IPS-NIHi7 (cell line): ENCODE data around the gene CFAP77.

Experiments used
- DNase-seq: peaks from one replicate; pipeline ENCODE4 v3.0.0; 2012; ENCODE audit warnings: mixed read lengths; ENCODE audit errors: extremely low spot score

The CFAP77 gene

GRCh38 chr9:132451276-132451675 is 41.3 kb downstream of the CFAP77 start:
- no peak for DNase-seq

- no peak for DNase-seq
Measured at GRCh38 chr9:132456241-132456640, 46.2 kb downstream of the CFAP77 start.

- DNase-seq: no peak
Measured at GRCh38 chr9:132457504-132458236, 47.7 kb downstream of the CFAP77 start.

GRCh38 chr9:132458432-132458831 is 48.4 kb downstream of the CFAP77 start:
- DNase-seq: no peak

- DNase-seq: no peak
Measured at GRCh38 chr9:132459661-132460060, 49.6 kb downstream of the CFAP77 start.

- DNase-seq: no peak
Measured at GRCh38 chr9:132460240-132460639, 50.2 kb downstream of the CFAP77 start.

- DNase-seq: no peak
Measured at GRCh38 chr9:132461281-132461896, 51.4 kb downstream of the CFAP77 start.

- DNase-seq: no peak
Measured at GRCh38 chr9:132461971-132462370, 52.0 kb downstream of the CFAP77 start.

GRCh38 chr9:132464547-132464946 is 54.5 kb downstream of the CFAP77 start:
- DNase-seq: no peak

GRCh38 chr9:132465131-132465635 is 55.2 kb downstream of the CFAP77 start:
- no peak for DNase-seq

GRCh38 chr9:132472199-132472598 is 62.2 kb downstream of the CFAP77 start:
- no peak for DNase-seq

- no peak for DNase-seq
Measured at GRCh38 chr9:132472599-132472998, 62.6 kb downstream of the CFAP77 start.

GRCh38 chr9:132474253-132474652 is 64.2 kb downstream of the CFAP77 start:
- DNase-seq: no peak

- no peak for DNase-seq
Measured at GRCh38 chr9:132478353-132479050, 68.5 kb downstream of the CFAP77 start.

GRCh38 chr9:132479733-132480132 is 69.7 kb downstream of the CFAP77 start:
- no peak for DNase-seq

- DNase-seq: no peak
Measured at GRCh38 chr9:132481053-132481849, 71.2 kb downstream of the CFAP77 start.

GRCh38 chr9:132482196-132482813 is 72.3 kb downstream of the CFAP77 start:
- DNase-seq: no peak

GRCh38 chr9:132485393-132485792 is 75.4 kb downstream of the CFAP77 start:
- DNase-seq: no peak

GRCh38 chr9:132486706-132487350 is 76.8 kb downstream of the CFAP77 start:
- DNase-seq: no peak

- DNase-seq: no peak
Measured at GRCh38 chr9:132487351-132487791, 77.4 kb downstream of the CFAP77 start.
